ENCODE data around the gene SLC6A3. TPM values are rescaled to one million over a fixed set of nuclear protein-coding genes. Genes with fewer than 3 reads are reported as not detected.

The SLC6A3 gene
- total RNA-seq, 1 experiment from 2014 or later: not detected

DNA sequence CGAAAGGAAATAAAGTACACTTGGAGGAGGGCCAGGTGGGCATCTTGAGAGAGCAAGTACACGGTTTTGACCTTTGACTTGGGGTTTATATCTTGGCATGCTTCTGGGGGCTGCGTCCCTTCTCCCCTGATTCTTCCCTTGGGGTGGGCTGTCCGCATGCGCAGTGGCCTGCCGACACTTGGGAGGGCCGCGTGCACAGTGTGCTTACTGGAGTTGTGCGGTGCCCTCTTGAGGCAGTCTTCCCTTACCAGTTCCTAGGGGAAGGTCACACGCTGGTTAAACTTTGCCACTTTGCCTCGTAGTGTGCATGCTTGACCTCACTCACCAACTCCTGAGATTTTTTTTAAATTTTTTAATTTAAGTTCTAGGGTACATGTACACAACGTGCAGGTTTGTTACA, 96.0 kb downstream of the SLC6A3 start:
- Mint-ChIP-seq H3K27ac (ENCODE audit: unreplicated experiment) (no peak overlapping the region), H3K9me3 (ENCODE audit: unreplicated experiment) (no peaks in the 10 kb centered on the region), H3K4me3 (ENCODE audit: unreplicated experiment) (no peak overlapping the region), H3K27me3 (ENCODE audit: insufficient read depth, unreplicated experiment) (peaks cover 12% of the 10 kb centered on the region), H3K4me1 (ENCODE audit: low read depth, unreplicated experiment) (peaks cover 6% of the 10 kb centered on the region), H3K36me3 (ENCODE audit: insufficient read depth, unreplicated experiment) (peaks cover 19% of the 10 kb centered on the region)
- TF ChIP-seq, protein P1, sequence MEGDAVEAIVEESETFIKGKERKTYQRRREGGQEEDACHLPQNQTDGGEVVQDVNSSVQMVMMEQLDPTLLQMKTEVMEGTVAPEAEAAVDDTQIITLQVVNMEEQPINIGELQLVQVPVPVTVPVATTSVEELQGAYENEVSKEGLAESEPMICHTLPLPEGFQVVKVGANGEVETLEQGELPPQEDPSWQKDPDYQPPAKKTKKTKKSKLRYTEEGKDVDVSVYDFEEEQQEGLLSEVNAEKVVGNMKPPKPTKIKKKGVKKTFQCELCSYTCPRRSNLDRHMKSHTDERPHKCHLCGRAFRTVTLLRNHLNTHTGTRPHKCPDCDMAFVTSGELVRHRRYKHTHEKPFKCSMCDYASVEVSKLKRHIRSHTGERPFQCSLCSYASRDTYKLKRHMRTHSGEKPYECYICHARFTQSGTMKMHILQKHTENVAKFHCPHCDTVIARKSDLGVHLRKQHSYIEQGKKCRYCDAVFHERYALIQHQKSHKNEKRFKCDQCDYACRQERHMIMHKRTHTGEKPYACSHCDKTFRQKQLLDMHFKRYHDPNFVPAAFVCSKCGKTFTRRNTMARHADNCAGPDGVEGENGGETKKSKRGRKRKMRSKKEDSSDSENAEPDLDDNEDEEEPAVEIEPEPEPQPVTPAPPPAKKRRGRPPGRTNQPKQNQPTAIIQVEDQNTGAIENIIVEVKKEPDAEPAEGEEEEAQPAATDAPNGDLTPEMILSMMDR (IDR thresholded peaks at IDR 0.05; ENCODE audit: insufficient read depth in 1 of 2, low read depth in 1 of 2, low read length in 1 of 2, severe bottlenecking in 1 of 2, unreplicated experiment in 1 of 2): peak in 1 of 2 experiments; percentile 22
- no peaks in the 10 kb centered on the region for H3K9me3 ChIP-seq
- BruUV-seq (replicated peaks): no TSS peak
- no peaks in the 10 kb centered on the region for H3K36me3 ChIP-seq (ENCODE audit: control insufficient read depth, insufficient read depth, low read length)
- intact Hi-C loops (cut with micrococcal nuclease; ENCODE audit: unreplicated experiment): no loop called here
- no peaks in the 10 kb centered on the region for H3K4me1 ChIP-seq
- POLR2A ChIA-PET: interaction anchor here (0.7 kb wide), 1 partner anchor 114 kb away, joined by 3 read pairs; no protein-coding TSS in a partner anchor
- H3K4me3 ChIP-seq (ENCODE audit: low read depth, low read length): no peak overlapping the region
- H3K27me3 ChIP-seq (replicated peaks; ENCODE audit: control insufficient read depth, insufficient read depth, low read length): no peaks in the 10 kb centered on the region
- no peak for DNase-seq
- CTCF ChIA-PET: no interaction called here

DNA sequence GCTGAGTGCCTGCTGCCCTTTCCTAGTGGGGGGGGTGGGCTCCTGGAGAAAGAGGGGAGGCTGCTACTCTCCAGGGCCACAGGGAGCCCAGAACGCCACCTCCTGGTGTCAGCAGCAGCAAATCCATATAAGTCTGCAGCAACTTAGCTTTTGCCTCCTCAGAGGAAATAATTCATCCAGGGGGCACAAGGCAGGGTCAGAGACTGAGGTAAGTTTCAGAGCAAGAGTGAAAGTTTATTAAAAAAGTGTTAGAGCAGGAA, 96.3 kb downstream of the SLC6A3 start:
- H3K36me3 Mint-ChIP-seq (ENCODE audit: insufficient read depth, unreplicated experiment): peaks cover 23% of the 10 kb centered on the region
- Histone ChIP-seq H3K4me1 (no peaks in the 10 kb centered on the region), H3K36me3 (ENCODE audit: control insufficient read depth, insufficient read depth, low read length) (no peaks in the 10 kb centered on the region), H3K27me3 (replicated peaks; ENCODE audit: control insufficient read depth, insufficient read depth, low read length) (no peaks in the 10 kb centered on the region), H3K4me3 (ENCODE audit: low read depth, low read length) (no peak overlapping the region), H3K9me3 (no peaks in the 10 kb centered on the region)
- no TSS peak for BruUV-seq (replicated peaks)
- no peak for DNase-seq
- H3K4me3 Mint-ChIP-seq (ENCODE audit: unreplicated experiment): no peak overlapping the region
- peaks cover 11% of the 10 kb centered on the region for H3K27me3 Mint-ChIP-seq (ENCODE audit: insufficient read depth, unreplicated experiment)
- POLR2A ChIA-PET: interaction anchor here (0.7 kb wide), 1 partner anchor 115 kb away, joined by 3 read pairs; no protein-coding TSS in a partner anchor
- no peaks in the 10 kb centered on the region for H3K9me3 Mint-ChIP-seq (ENCODE audit: unreplicated experiment)
- TF ChIP-seq, protein P1 (IDR thresholded peaks at IDR 0.05; ENCODE audit: insufficient read depth in 1 of 2, low read depth in 1 of 2, low read length in 1 of 2, severe bottlenecking in 1 of 2, unreplicated experiment in 1 of 2): no peak
- intact Hi-C loops (cut with micrococcal nuclease; ENCODE audit: unreplicated experiment): no loop called here
- CTCF ChIA-PET: no interaction called here
- H3K27ac Mint-ChIP-seq (ENCODE audit: unreplicated experiment): no peak overlapping the region
- H3K4me1 Mint-ChIP-seq (ENCODE audit: low read depth, unreplicated experiment): peaks cover 6% of the 10 kb centered on the region

DNA sequence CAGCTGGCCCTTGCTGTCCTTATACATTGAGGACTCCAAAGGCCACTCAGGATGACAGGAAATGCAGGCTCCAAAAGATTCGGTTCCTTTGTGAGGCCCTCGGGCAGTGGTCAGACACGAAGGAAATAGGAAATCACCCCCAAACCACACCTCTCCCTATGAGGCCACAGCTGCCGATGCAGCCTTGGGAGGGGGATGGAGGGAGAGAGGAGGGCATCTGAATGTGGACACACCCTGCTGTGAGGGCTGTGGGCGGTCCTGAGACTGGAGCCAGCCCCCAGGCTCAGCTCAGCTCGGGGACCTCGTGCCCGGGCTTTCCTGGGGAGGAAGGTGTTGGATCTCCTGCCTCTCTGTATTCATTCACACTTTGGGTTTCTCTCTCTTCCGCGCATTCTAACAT, 97.7 kb downstream of the SLC6A3 start:
- H3K27me3 ChIP-seq (replicated peaks; ENCODE audit: control insufficient read depth, insufficient read depth, low read length): no peaks in the 10 kb centered on the region
- intact Hi-C loops (cut with micrococcal nuclease; ENCODE audit: unreplicated experiment): no loop called here
- ChIA-PET CTCF (interaction anchor here (0.7 kb wide), 1 partner anchor 178 kb away, joined by 4 read pairs; no protein-coding TSS in a partner anchor), POLR2A (no interaction called here)
- no TSS peak for BruUV-seq (replicated peaks)
- Mint-ChIP-seq H3K4me3 (ENCODE audit: unreplicated experiment) (no peak overlapping the region), H3K36me3 (ENCODE audit: insufficient read depth, unreplicated experiment) (peaks cover 34% of the 10 kb centered on the region), H3K27me3 (ENCODE audit: insufficient read depth, unreplicated experiment) (peaks cover 7% of the 10 kb centered on the region), H3K27ac (ENCODE audit: unreplicated experiment) (no peak overlapping the region), H3K9me3 (ENCODE audit: unreplicated experiment) (no peaks in the 10 kb centered on the region), H3K4me1 (ENCODE audit: low read depth, unreplicated experiment) (peaks cover 6% of the 10 kb centered on the region)
- no peak for DNase-seq
- no peak overlapping the region for H3K4me3 ChIP-seq (ENCODE audit: low read depth, low read length)
- no peaks in the 10 kb centered on the region for H3K4me1 ChIP-seq
- H3K9me3 ChIP-seq: no peaks in the 10 kb centered on the region
- no peaks in the 10 kb centered on the region for H3K36me3 ChIP-seq (ENCODE audit: control insufficient read depth, insufficient read depth, low read length)
- TF ChIP-seq, protein P1 (IDR thresholded peaks at IDR 0.05; ENCODE audit: insufficient read depth in 1 of 2, low read depth in 1 of 2, low read length in 1 of 2, severe bottlenecking in 1 of 2, unreplicated experiment in 1 of 2): no peak

Data from Caco-2 (cell line).